DND-41 (cell line): Measurements from ENCODE around the gene SAPCD1.

Experiments
- ATAC-seq: fragments of 200-7000 bp; cut with Tn5 transposase; 3 replicates; pipeline ENCODE4 v1.9.1; 2021; ENCODE audit warnings: low read depth; ENCODE audit not compliant: insufficient read depth
- DNase-seq: peaks from one replicate; pipeline ENCODE4 v3.0.0-alpha.2; 2020
- H2AFZ ChIP-seq: 2 replicates; pipeline ENCODE4 v1.6.0; 2012; ENCODE audit warnings: low read depth, low read length
- H3K27ac ChIP-seq: 2 replicates; pipeline ENCODE4 v1.5.1; 2012; ENCODE audit warnings: low read length, inconsistent platforms
- H3K27me3 ChIP-seq: fragments of 200-600 bp; sonication (generic); 2 replicates; pipeline ENCODE4 v1.6.0; 2012; ENCODE audit warnings: low read length, mild to moderate bottlenecking, inconsistent platforms; ENCODE audit not compliant: insufficient read depth, poor library complexity
- H3K36me3 ChIP-seq: 2 replicates; pipeline ENCODE4 v1.5.1; 2012; ENCODE audit warnings: low read length, inconsistent platforms; ENCODE audit not compliant: insufficient read depth
- H3K4me1 ChIP-seq: 2 replicates; pipeline ENCODE4 v1.5.1; 2012; ENCODE audit warnings: mild to moderate bottlenecking, low read length; ENCODE audit not compliant: insufficient read depth
- H3K4me2 ChIP-seq: 2 replicates; pipeline ENCODE4 v1.6.0; 2012; ENCODE audit warnings: mild to moderate bottlenecking, moderate library complexity, low read length, inconsistent platforms; ENCODE audit not compliant: insufficient read depth
- H3K4me3 ChIP-seq, 2 experiments: fragments of 200-600 bp in 1 of 2; shearing (Covaris generic) in 1 of 2; 2 replicates each; pipeline ENCODE4 v1.5.1; 2012 to 2016; ENCODE audit warnings: inconsistent platforms in 2 of 2, low read length in 2 of 2, mild to moderate bottlenecking in 2 of 2, low read depth in 1 of 2, moderate library complexity in 1 of 2
- H3K79me2 ChIP-seq: 2 replicates; pipeline ENCODE4 v1.6.0; 2012; ENCODE audit warnings: low read length, inconsistent platforms; ENCODE audit not compliant: insufficient read depth
- H3K9ac ChIP-seq: 2 replicates; pipeline ENCODE4 v1.6.0; 2012; ENCODE audit warnings: low read depth, mild to moderate bottlenecking, inconsistent platforms, low read length, moderate library complexity
- H3K9me3 ChIP-seq: 2 replicates; pipeline ENCODE4 v1.5.1; 2012; ENCODE audit warnings: low read length, moderate library complexity, mild to moderate bottlenecking, inconsistent platforms; ENCODE audit not compliant: insufficient read depth, severe bottlenecking
- H4K20me1 ChIP-seq: 2 replicates; pipeline ENCODE4 v1.6.0; 2012; ENCODE audit warnings: low read length; ENCODE audit not compliant: insufficient read depth
- CTCF ChIP-seq: IDR thresholded peaks from 2 replicates; pipeline ENCODE4 v1.5.1; 2012; ENCODE audit warnings: borderline replicate concordance, low read length, moderate library complexity, mild to moderate bottlenecking; ENCODE audit not compliant: poor library complexity, severe bottlenecking; ENCODE audit errors: extremely low read depth
- EZH2 ChIP-seq: IDR thresholded peaks from 3 replicates; pipeline ENCODE4 v1.6.1; 2012; ENCODE audit warnings: borderline replicate concordance, low read depth, mild to moderate bottlenecking, moderate library complexity, low read length, inconsistent platforms; ENCODE audit not compliant: severe bottlenecking

SAPCD1 gene

GRCh38 chr6:31730631-31731086, 31.8 kb upstream of the SAPCD1 start:
- no peak overlapping the region for H3K4me2 ChIP-seq
- no peak overlapping the region for H3K9ac ChIP-seq

GRCh38 chr6:31732029-31732428, 30.4 kb upstream of the SAPCD1 start:
- peaks cover 39% of the 10 kb centered on the region for H3K79me2 ChIP-seq
- H3K4me1 ChIP-seq, result peaks cover 50% of the 10 kb centered on the region
- no peak overlapping the region for H3K27ac ChIP-seq

More at GRCh38 chr6:31730631-31731086, 31.8 kb upstream of the SAPCD1 start:
- ATAC-seq (no peak), DNase-seq (no peak)
- Histone ChIP-seq H3K79me2 (peaks cover 25% of the 10 kb centered on the region), H3K9me3 (no peaks in the 10 kb centered on the region), H3K4me1 (peaks cover 41% of the 10 kb centered on the region), H3K27ac (no peak overlapping the region), H3K36me3 (peaks cover 54% of the 10 kb centered on the region), H3K4me3 (no peak overlapping the region), H4K20me1 (peaks cover 19% of the 10 kb centered on the region), H2AFZ (no peak overlapping the region), H3K27me3 (no peaks in the 10 kb centered on the region)
- TF ChIP-seq CTCF, result no peak
- no peak for TF ChIP-seq EZH2

GRCh38 chr6:31733734-31734133, 28.7 kb upstream of the SAPCD1 start:
- Histone ChIP-seq H2AFZ (no peak overlapping the region), H3K4me1 (peaks cover 65% of the 10 kb centered on the region), H3K9ac (peak overlapping the region; percentile 99; the same call in 1 of the 2 replicates), H4K20me1 (peaks cover 19% of the 10 kb centered on the region), H3K4me2 (peak overlapping the region; percentile 76), H3K79me2 (peaks cover 43% of the 10 kb centered on the region), H3K9me3 (no peaks in the 10 kb centered on the region), H3K27ac (peak overlapping the region; percentile 96; the same call in 1 of the 2 replicates), H3K27me3 (no peaks in the 10 kb centered on the region), H3K36me3 (peaks cover 38% of the 10 kb centered on the region), H3K4me3 (peak overlapping the region in 1 of 2 experiments; percentile 81; a peak in 2 of 4 replicates)
- ATAC-seq, result no peak
- TF ChIP-seq CTCF, result no peak
- no peak for TF ChIP-seq EZH2
- no peak for DNase-seq

More at GRCh38 chr6:31732029-31732428, 30.4 kb upstream of the SAPCD1 start:
- no peaks in the 10 kb centered on the region for H3K27me3 ChIP-seq
- H3K36me3 ChIP-seq, result peaks cover 48% of the 10 kb centered on the region
- no peak overlapping the region for H2AFZ ChIP-seq
- no peak overlapping the region for H3K4me3 ChIP-seq
- ATAC-seq (no peak), DNase-seq (no peak)
- H3K9ac ChIP-seq, result no peak overlapping the region
- no peak for TF ChIP-seq CTCF
- no peak for TF ChIP-seq EZH2
- no peak overlapping the region for H3K4me2 ChIP-seq
- no peaks in the 10 kb centered on the region for H3K9me3 ChIP-seq
- H4K20me1 ChIP-seq, result peaks cover 19% of the 10 kb centered on the region
